ENCODE measurements around the gene CA10. TPM values are rescaled to one million over a fixed set of nuclear protein-coding genes. Genes with fewer than 3 reads are reported as not detected.
A peak's percentile ranks its signal among the peaks of the same experiment; 100 is the strongest.

Gene CA10
- polyA plus RNA-seq, 1 donor from 2014 or later, result 6.2 TPM

DNA sequence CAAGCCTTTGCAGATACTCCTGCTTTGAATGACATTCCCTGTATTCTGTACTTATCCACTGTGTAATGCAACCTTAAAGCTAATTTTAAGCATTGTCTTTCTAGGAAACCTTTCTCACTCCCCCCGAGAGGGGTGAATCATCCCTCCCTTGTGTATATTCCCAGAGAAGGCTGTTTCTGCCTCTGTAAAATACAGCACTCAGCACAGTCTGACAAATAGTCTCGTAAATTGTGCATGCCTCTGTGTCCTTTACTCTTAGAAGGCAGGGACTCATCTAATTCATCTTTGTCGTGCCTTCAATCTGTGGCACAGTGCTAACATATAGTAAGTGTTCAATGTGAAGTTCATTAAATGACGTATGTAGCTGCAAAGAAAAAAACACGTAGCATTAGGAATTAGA is 200.7 kb downstream of the CA10 start:
- Histone ChIP-seq H3K9me3 (ENCODE audit: low read length) (peaks cover 7% of the 10 kb centered on the region), H3K79me2 (replicated peaks; ENCODE audit: insufficient read depth, low read length) (no peaks in the 10 kb centered on the region), H3K27ac (ENCODE audit: low read length) (peak overlapping the region; percentile 37), H2AFZ (ENCODE audit: low read depth, low read length) (no peak overlapping the region), H3K27me3 (ENCODE audit: insufficient read depth, low read depth, low read length) (no peaks in the 10 kb centered on the region), H3K4me3 (ENCODE audit: low read length) (no peak overlapping the region), H4K20me1 (ENCODE audit: insufficient read depth) (no peaks in the 10 kb centered on the region), H3K9me2 (ENCODE audit: insufficient read depth, low read length) (no peaks in the 10 kb centered on the region), H3F3A (ENCODE audit: insufficient read depth, low read length, poor library complexity, severe bottlenecking) (no peaks in the 10 kb centered on the region), H3K4me2 (ENCODE audit: low read length) (no peak overlapping the region), H3K9ac (ENCODE audit: low read length) (no peak overlapping the region), H3K36me3 (ENCODE audit: insufficient read depth, low read length) (no peaks in the 10 kb centered on the region)
- no peak for TF ChIP-seq EZH2 (IDR thresholded peaks at IDR 0.05; ENCODE audit: borderline replicate concordance, insufficient read depth, low read length, poor library complexity, severe bottlenecking)
- TF ChIP-seq EP300 (conservative IDR thresholded peaks at IDR 0.05; ENCODE audit: poor library complexity, severe bottlenecking), result peak; percentile 26
- TF ChIP-seq, protein P1, sequence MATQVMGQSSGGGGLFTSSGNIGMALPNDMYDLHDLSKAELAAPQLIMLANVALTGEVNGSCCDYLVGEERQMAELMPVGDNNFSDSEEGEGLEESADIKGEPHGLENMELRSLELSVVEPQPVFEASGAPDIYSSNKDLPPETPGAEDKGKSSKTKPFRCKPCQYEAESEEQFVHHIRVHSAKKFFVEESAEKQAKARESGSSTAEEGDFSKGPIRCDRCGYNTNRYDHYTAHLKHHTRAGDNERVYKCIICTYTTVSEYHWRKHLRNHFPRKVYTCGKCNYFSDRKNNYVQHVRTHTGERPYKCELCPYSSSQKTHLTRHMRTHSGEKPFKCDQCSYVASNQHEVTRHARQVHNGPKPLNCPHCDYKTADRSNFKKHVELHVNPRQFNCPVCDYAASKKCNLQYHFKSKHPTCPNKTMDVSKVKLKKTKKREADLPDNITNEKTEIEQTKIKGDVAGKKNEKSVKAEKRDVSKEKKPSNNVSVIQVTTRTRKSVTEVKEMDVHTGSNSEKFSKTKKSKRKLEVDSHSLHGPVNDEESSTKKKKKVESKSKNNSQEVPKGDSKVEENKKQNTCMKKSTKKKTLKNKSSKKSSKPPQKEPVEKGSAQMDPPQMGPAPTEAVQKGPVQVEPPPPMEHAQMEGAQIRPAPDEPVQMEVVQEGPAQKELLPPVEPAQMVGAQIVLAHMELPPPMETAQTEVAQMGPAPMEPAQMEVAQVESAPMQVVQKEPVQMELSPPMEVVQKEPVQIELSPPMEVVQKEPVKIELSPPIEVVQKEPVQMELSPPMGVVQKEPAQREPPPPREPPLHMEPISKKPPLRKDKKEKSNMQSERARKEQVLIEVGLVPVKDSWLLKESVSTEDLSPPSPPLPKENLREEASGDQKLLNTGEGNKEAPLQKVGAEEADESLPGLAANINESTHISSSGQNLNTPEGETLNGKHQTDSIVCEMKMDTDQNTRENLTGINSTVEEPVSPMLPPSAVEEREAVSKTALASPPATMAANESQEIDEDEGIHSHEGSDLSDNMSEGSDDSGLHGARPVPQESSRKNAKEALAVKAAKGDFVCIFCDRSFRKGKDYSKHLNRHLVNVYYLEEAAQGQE (IDR thresholded peaks at IDR 0.05; ENCODE audit: borderline replicate concordance), result peak; percentile 52
- no peak for TF ChIP-seq MXI1 (conservative IDR thresholded peaks at IDR 0.05; ENCODE audit: poor library complexity, severe bottlenecking)
- peak; percentile 18 for TF ChIP-seq POLR2AphosphoS5 (IDR thresholded peaks at IDR 0.05)
- TF ChIP-seq SMC3 (conservative IDR thresholded peaks at IDR 0.05; ENCODE audit: poor library complexity), result no peak
- TF ChIP-seq, protein P2, sequence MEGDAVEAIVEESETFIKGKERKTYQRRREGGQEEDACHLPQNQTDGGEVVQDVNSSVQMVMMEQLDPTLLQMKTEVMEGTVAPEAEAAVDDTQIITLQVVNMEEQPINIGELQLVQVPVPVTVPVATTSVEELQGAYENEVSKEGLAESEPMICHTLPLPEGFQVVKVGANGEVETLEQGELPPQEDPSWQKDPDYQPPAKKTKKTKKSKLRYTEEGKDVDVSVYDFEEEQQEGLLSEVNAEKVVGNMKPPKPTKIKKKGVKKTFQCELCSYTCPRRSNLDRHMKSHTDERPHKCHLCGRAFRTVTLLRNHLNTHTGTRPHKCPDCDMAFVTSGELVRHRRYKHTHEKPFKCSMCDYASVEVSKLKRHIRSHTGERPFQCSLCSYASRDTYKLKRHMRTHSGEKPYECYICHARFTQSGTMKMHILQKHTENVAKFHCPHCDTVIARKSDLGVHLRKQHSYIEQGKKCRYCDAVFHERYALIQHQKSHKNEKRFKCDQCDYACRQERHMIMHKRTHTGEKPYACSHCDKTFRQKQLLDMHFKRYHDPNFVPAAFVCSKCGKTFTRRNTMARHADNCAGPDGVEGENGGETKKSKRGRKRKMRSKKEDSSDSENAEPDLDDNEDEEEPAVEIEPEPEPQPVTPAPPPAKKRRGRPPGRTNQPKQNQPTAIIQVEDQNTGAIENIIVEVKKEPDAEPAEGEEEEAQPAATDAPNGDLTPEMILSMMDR (IDR thresholded peaks at IDR 0.05; ENCODE audit: poor library complexity, severe bottlenecking), result no peak
- TF ChIP-seq RAD21 (conservative IDR thresholded peaks at IDR 0.05), result no peak

DNA sequence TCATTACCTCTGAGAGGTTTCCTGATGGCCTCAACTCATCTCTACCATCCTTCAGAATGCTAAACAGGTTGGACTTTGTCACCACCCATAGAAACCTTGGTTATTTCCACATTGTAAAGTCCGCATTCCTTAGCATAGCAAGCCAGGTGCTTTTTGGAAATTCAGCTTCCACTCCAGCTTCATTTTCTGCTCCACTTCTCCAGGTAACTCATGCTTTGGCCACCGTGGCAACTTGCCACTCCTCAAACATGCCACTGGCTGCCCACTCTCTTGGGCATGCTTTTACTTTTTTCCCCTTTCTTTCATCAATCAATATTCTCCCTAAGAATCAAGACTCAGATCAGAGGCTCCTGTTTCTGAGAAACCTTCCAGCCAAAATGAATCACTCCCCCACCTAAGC is 203.3 kb downstream of the CA10 start:
- H3K9me2 ChIP-seq (ENCODE audit: insufficient read depth, low read length), result no peaks in the 10 kb centered on the region
- no peaks in the 10 kb centered on the region for H4K20me1 ChIP-seq (ENCODE audit: insufficient read depth)
- H3K36me3 ChIP-seq (ENCODE audit: insufficient read depth, low read length), result no peaks in the 10 kb centered on the region
- no peak overlapping the region for H3K4me3 ChIP-seq (ENCODE audit: low read length)
- TF ChIP-seq, protein P2 (IDR thresholded peaks at IDR 0.05; ENCODE audit: poor library complexity, severe bottlenecking), result no peak
- TF ChIP-seq EP300 (conservative IDR thresholded peaks at IDR 0.05; ENCODE audit: poor library complexity, severe bottlenecking), result no peak
- no peak for TF ChIP-seq POLR2AphosphoS5 (IDR thresholded peaks at IDR 0.05)
- TF ChIP-seq SMC3 (conservative IDR thresholded peaks at IDR 0.05; ENCODE audit: poor library complexity), result no peak
- TF ChIP-seq, protein P1 (IDR thresholded peaks at IDR 0.05; ENCODE audit: borderline replicate concordance), result no peak
- TF ChIP-seq RAD21 (conservative IDR thresholded peaks at IDR 0.05), result no peak
- no peak for TF ChIP-seq TAF1 (IDR thresholded peaks at IDR 0.05; ENCODE audit: low read depth)
- TF ChIP-seq MXI1 (conservative IDR thresholded peaks at IDR 0.05; ENCODE audit: poor library complexity, severe bottlenecking), result no peak
- no peak for TF ChIP-seq EZH2 (IDR thresholded peaks at IDR 0.05; ENCODE audit: borderline replicate concordance, insufficient read depth, low read length, poor library complexity, severe bottlenecking)
- no peaks in the 10 kb centered on the region for H3K9me3 ChIP-seq (ENCODE audit: low read length)
- H2AFZ ChIP-seq (ENCODE audit: low read depth, low read length), result no peak overlapping the region
- no peaks in the 10 kb centered on the region for H3K79me2 ChIP-seq (replicated peaks; ENCODE audit: insufficient read depth, low read length)
- no peak overlapping the region for H3K4me2 ChIP-seq (ENCODE audit: low read length)
- H3F3A ChIP-seq (ENCODE audit: insufficient read depth, low read length, poor library complexity, severe bottlenecking), result no peaks in the 10 kb centered on the region
- no peak overlapping the region for H3K9ac ChIP-seq (ENCODE audit: low read length)
- no peaks in the 10 kb centered on the region for H3K27me3 ChIP-seq (ENCODE audit: insufficient read depth, low read depth, low read length)
- no peak overlapping the region for H3K27ac ChIP-seq (ENCODE audit: low read length)
